Measurements from ENCODE around the gene SIDT1. TPM values are rescaled to one million over a fixed set of nuclear protein-coding genes. Genes with fewer than 3 reads are reported as not detected.

Gene SIDT1
- total and polyA plus RNA-seq, 2 donors (not counting 1 experiment from before 2014, with no cell fraction given) = 53.2 to 84.4 TPM

DNA sequence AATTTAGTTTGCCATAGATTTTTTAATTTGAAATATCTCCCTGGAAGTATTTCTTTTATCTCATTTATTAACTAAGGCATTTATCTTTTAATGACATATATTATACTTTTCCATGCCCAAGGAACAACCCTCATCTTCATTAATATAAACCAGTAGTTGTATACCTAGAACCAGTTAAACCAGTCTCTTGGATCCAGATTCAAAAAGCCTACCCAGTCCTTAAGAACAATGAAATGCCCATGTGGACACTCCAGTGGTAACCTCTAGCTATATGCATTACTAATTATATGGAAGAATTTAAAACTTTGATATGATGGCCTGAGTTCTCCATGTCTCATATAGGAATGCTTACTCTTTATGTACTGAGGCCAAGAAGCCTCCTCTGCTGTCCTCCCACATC is 4.8 kb downstream of the SIDT1 start:
- no peak for ATAC-seq (ENCODE audit: low read depth)
- H3K9ac ChIP-seq (ENCODE audit: low read length) = no peak overlapping the region
- no peaks in the 10 kb centered on the region for H3K27me3 ChIP-seq (replicated peaks in 1 of 4; ENCODE audit: control extremely low read depth in 1 of 4, control insufficient read depth in 3 of 4, insufficient read depth in 4 of 4, low read length in 3 of 4)
- H3K4me1 ChIP-seq (ENCODE audit: control insufficient read depth in 2 of 2, insufficient read depth in 2 of 2, low read length in 2 of 2) = peaks cover 27 to 28% of the 10 kb centered on the region in 2 donors
- DNase-seq = no peak
- H3K79me2 ChIP-seq (ENCODE audit: control insufficient read depth, insufficient read depth, low read length) = peaks cover 80% of the 10 kb centered on the region
- H3K9me3 Mint-ChIP-seq (ENCODE audit: insufficient read depth) = no peaks in the 10 kb centered on the region
- no peaks in the 10 kb centered on the region for H4K20me1 ChIP-seq (ENCODE audit: control insufficient read depth, insufficient read depth, low read length, poor library complexity, severe bottlenecking)
- H3K4me3 Mint-ChIP-seq = no peak overlapping the region
- no peak for TF ChIP-seq EZH2 (IDR thresholded peaks at IDR 0.05; ENCODE audit: borderline replicate concordance, insufficient read depth, low read depth, low read length, poor library complexity, severe bottlenecking)
- TF ChIP-seq, protein P1, sequence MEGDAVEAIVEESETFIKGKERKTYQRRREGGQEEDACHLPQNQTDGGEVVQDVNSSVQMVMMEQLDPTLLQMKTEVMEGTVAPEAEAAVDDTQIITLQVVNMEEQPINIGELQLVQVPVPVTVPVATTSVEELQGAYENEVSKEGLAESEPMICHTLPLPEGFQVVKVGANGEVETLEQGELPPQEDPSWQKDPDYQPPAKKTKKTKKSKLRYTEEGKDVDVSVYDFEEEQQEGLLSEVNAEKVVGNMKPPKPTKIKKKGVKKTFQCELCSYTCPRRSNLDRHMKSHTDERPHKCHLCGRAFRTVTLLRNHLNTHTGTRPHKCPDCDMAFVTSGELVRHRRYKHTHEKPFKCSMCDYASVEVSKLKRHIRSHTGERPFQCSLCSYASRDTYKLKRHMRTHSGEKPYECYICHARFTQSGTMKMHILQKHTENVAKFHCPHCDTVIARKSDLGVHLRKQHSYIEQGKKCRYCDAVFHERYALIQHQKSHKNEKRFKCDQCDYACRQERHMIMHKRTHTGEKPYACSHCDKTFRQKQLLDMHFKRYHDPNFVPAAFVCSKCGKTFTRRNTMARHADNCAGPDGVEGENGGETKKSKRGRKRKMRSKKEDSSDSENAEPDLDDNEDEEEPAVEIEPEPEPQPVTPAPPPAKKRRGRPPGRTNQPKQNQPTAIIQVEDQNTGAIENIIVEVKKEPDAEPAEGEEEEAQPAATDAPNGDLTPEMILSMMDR (IDR thresholded peaks at IDR 0.05) = no peak
- intact Hi-C loops (cut with micrococcal nuclease) = loop anchor here (10.0 kb wide), 1 partner anchor 972 kb away; the partner anchor contains the start of genes ATG3 and SLC35A5
- ChIA-PET CTCF (interaction anchor here (0.9 to 4.6 kb wide), 4 partner anchors 13 to 69 kb away, joined by 3 to 24 read pairs (median 4); no protein-coding TSS in a partner anchor), POLR2A (no interaction called here)
- H3K4me1 Mint-ChIP-seq = peaks cover 48% of the 10 kb centered on the region
- no peaks in the 10 kb centered on the region for H3K27me3 Mint-ChIP-seq
- H3K4me2 ChIP-seq (replicated peaks; ENCODE audit: low read depth, low read length, poor library complexity, severe bottlenecking) = no peak overlapping the region
- H3K27ac Mint-ChIP-seq = no peak overlapping the region
- peaks cover 1 to 8% (median 5%) of the 10 kb centered on the region in 3 donors for H3K9me3 ChIP-seq (ENCODE audit: control extremely low read depth in 1 of 3, control insufficient read depth in 2 of 3, insufficient read depth in 1 of 3, low read length in 2 of 3)
- no peak overlapping the region for H3K4me3 ChIP-seq (ENCODE audit: control extremely low read depth in 1 of 5, extremely low read depth in 1 of 5, insufficient read depth in 1 of 5, low read depth in 2 of 5, low read length in 4 of 5)
- peaks cover 3 to 13% of the 10 kb centered on the region in 2 experiments for H3K36me3 ChIP-seq (replicated peaks in 1 of 2; ENCODE audit: control extremely low read depth in 1 of 2, control insufficient read depth in 1 of 2, extremely low read depth in 1 of 2, insufficient read depth in 2 of 2, low read length in 1 of 2)
- no peak overlapping the region for H2AFZ ChIP-seq (ENCODE audit: insufficient read depth, low read depth, low read length, poor library complexity, severe bottlenecking)
- H3K27ac ChIP-seq (ENCODE audit: low read length in 2 of 2) = no peak overlapping the region

DNA sequence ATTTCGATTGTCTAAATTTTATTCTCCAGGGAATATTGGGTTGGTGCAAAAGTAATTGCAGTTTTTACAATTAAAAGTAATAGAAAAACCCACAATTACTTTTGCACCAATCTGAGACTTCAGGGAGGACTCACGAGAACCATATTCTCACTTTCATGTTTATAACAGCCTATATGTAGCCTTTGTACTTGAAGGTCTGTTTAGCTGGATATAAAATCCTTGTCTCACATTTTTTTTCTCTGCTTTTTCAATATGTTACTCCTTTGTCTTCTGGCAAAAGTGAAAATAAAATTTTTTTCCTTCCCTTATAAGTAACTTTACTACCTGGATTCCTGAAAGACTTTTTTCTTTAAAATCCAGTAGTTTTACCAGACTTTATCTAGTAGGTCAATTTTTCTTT is 9.2 kb downstream of the SIDT1 start:
- ChIA-PET CTCF (interaction anchor here (1.0 kb wide), 1 partner anchor 36 kb away, joined by 4 read pairs; no protein-coding TSS in a partner anchor), POLR2A (no interaction called here)
- DNase-seq (no peak), ATAC-seq (ENCODE audit: low read depth) (no peak)
- no peak overlapping the region for H3K4me2 ChIP-seq (replicated peaks; ENCODE audit: low read depth, low read length, poor library complexity, severe bottlenecking)
- peaks cover 2 to 8% (median 6%) of the 10 kb centered on the region in 3 donors for H3K9me3 ChIP-seq (ENCODE audit: control extremely low read depth in 1 of 3, control insufficient read depth in 2 of 3, insufficient read depth in 1 of 3, low read length in 2 of 3)
- no peak overlapping the region for H2AFZ ChIP-seq (ENCODE audit: insufficient read depth, low read depth, low read length, poor library complexity, severe bottlenecking)
- Mint-ChIP-seq H3K4me1 (peaks cover 34% of the 10 kb centered on the region), H3K9me3 (ENCODE audit: insufficient read depth) (no peaks in the 10 kb centered on the region), H3K4me3 (no peak overlapping the region), H3K27me3 (no peaks in the 10 kb centered on the region), H3K27ac (no peak overlapping the region)
- H3K9ac ChIP-seq (ENCODE audit: low read length) = no peak overlapping the region
- intact Hi-C loops (cut with micrococcal nuclease) = no loop called here
- H3K4me1 ChIP-seq (ENCODE audit: control insufficient read depth in 2 of 2, insufficient read depth in 2 of 2, low read length in 2 of 2) = peaks cover 5 to 9% of the 10 kb centered on the region in 2 donors
- H3K4me3 ChIP-seq (ENCODE audit: control extremely low read depth in 1 of 5, extremely low read depth in 1 of 5, insufficient read depth in 1 of 5, low read depth in 2 of 5, low read length in 4 of 5) = no peak overlapping the region
- H3K36me3 ChIP-seq (replicated peaks in 1 of 2; ENCODE audit: control extremely low read depth in 1 of 2, control insufficient read depth in 1 of 2, extremely low read depth in 1 of 2, insufficient read depth in 2 of 2, low read length in 1 of 2) = peaks cover 6 to 18% of the 10 kb centered on the region in 2 experiments
- no peaks in the 10 kb centered on the region for H3K27me3 ChIP-seq (replicated peaks in 1 of 4; ENCODE audit: control extremely low read depth in 1 of 4, control insufficient read depth in 3 of 4, insufficient read depth in 4 of 4, low read length in 3 of 4)
- H3K27ac ChIP-seq (ENCODE audit: low read length in 2 of 2) = no peak overlapping the region
- TF ChIP-seq, protein P1 (IDR thresholded peaks at IDR 0.05) = no peak
- no peak for TF ChIP-seq EZH2 (IDR thresholded peaks at IDR 0.05; ENCODE audit: borderline replicate concordance, insufficient read depth, low read depth, low read length, poor library complexity, severe bottlenecking)
- no peaks in the 10 kb centered on the region for H4K20me1 ChIP-seq (ENCODE audit: control insufficient read depth, insufficient read depth, low read length, poor library complexity, severe bottlenecking)
- H3K79me2 ChIP-seq (ENCODE audit: control insufficient read depth, insufficient read depth, low read length) = peaks cover 78% of the 10 kb centered on the region
- no CpG with 5 or more reads among the region's 2 CpGs for WGBS (ENCODE audit: insufficient coverage)
